GM12878 (cell line): ENCODE measurements around the gene PPARA. TPM values are rescaled to one million over a fixed set of nuclear protein-coding genes. Genes with fewer than 3 reads are reported as not detected.
A peak's percentile ranks its signal among the peaks of the same experiment; 100 is the strongest.

Source experiments
- ATAC-seq: fragments of 200-7000 bp; cut with Tn5 transposase; 3 replicates; pipeline ENCODE4 v1.9.1; 2020; ENCODE audit warnings: mild to moderate bottlenecking, moderate library complexity
- BruUV-seq: library from RNA; stranded (reverse); fragments of 400-500 nt; replicated peaks from 2 replicates; lab custom pipeline; 2021; lab: Mats Ljungman, UMichigan
- CTCF ChIA-PET: fragments of 300-600 bp; sonication (Branson Sonifier 250); formaldehyde crosslinking; extraction: SDS; loops from one replicate; lab custom pipeline; 2021; ENCODE audit warnings: inconsistent platforms; lab: Yijun Ruan, JAX
- POLR2A ChIA-PET: fragments of 350-600 bp; formaldehyde crosslinking; extraction: SDS; loops from one replicate; lab custom pipeline; 2021; ENCODE audit warnings: inconsistent platforms; lab: Charles Lee
- RAD21 ChIA-PET: fragments of 300-600 bp; sonication (Branson Sonifier 250); formaldehyde crosslinking; loops from one replicate; lab custom pipeline; 2023; ENCODE audit warnings: antibody characterized with exemption; ENCODE audit not compliant: unreplicated experiment; lab: Charles Lee
- SMC1A ChIA-PET: fragments of 300-600 bp; sonication (Branson Sonifier 250); formaldehyde crosslinking; loops from one replicate; lab custom pipeline; 2023; ENCODE audit not compliant: unreplicated experiment, uncharacterized antibody; lab: Charles Lee
- DNase-seq: peaks from one replicate; pipeline ENCODE4 v3.0.0-alpha.2; 2011; ENCODE audit warnings: low read depth, low spot score
- FAIRE-seq: peaks from 3 replicates; lab custom pipeline; 2011; peaks lifted over from hg19 to GRCh38; lab: Jason Lieb, UNC
- H2AFZ ChIP-seq: 2 replicates; pipeline ENCODE4 v1.6.0; 2011; ENCODE audit warnings: low read depth, low read length, control low read depth; ENCODE audit not compliant: control insufficient read depth
- H3K27ac ChIP-seq: 2 replicates; pipeline ENCODE4 v1.5.1; 2011; ENCODE audit warnings: control low read depth; ENCODE audit not compliant: control insufficient read depth, insufficient read depth
- H3K27me3 ChIP-seq, 2 experiments: replicated peaks in 1 of 2; 2 replicates each; pipeline versions ENCODE4 v1.6.0 to v1.6.1; 2011; ENCODE audit warnings: low read length in 1 of 2; ENCODE audit not compliant: control insufficient read depth in 2 of 2, insufficient read depth in 2 of 2
- H3K36me3 ChIP-seq, 2 experiments: 2 replicates each; pipeline ENCODE4 v1.5.1; 2011; ENCODE audit warnings: low read length in 1 of 2; ENCODE audit not compliant: control insufficient read depth in 2 of 2, insufficient read depth in 2 of 2
- H3K4me1 ChIP-seq: 2 replicates; pipeline ENCODE4 v1.6.1; 2011; ENCODE audit warnings: mild to moderate bottlenecking, low read length, moderate library complexity, mixed read lengths; ENCODE audit not compliant: control insufficient read depth, insufficient read depth
- H3K4me2 ChIP-seq: 2 replicates; pipeline ENCODE4 v1.6.0; 2011; ENCODE audit warnings: control low read depth; ENCODE audit not compliant: control insufficient read depth, insufficient read depth
- H3K4me3 ChIP-seq: fragments of 200-600 bp; sonication (generic); 2 replicates; pipeline ENCODE4 v1.5.1; 2016
- H3K79me2 ChIP-seq: 2 replicates; pipeline ENCODE4 v1.6.0; 2011; ENCODE audit warnings: low read length; ENCODE audit not compliant: control insufficient read depth, insufficient read depth
- H3K9ac ChIP-seq: 2 replicates; pipeline ENCODE4 v1.8.0; 2011; ENCODE audit warnings: low read length, control low read depth, mixed read lengths; ENCODE audit not compliant: control insufficient read depth, insufficient read depth
- H3K9me3 ChIP-seq: replicated peaks from 3 replicates; pipeline ENCODE4 v1.5.1; 2011; ENCODE audit warnings: mild to moderate bottlenecking, low read length; ENCODE audit not compliant: control insufficient read depth, insufficient read depth
- H4K20me1 ChIP-seq: 2 replicates; pipeline ENCODE4 v1.6.0; 2011; ENCODE audit not compliant: control insufficient read depth, insufficient read depth
- LARP7 ChIP-seq: fragments of 450-650 bp; IDR thresholded peaks from 2 replicates; pipeline ENCODE4 v1.6.1; 2017; ENCODE audit warnings: mild to moderate bottlenecking
- PAX5 ChIP-seq: IDR thresholded peaks from 2 replicates; pipeline ENCODE4 v1.6.1; 2011; ENCODE audit warnings: low read depth, low read length, borderline replicate concordance
- RB1 ChIP-seq: fragments of 450-650 bp; formaldehyde crosslinking; IDR thresholded peaks from 2 replicates; pipeline ENCODE4 v1.6.1; 2017; ENCODE audit warnings: mild to moderate bottlenecking, borderline replicate concordance
- SREBF1 ChIP-seq: IDR thresholded peaks from 2 replicates; pipeline ENCODE4 v1.6.1; 2012; ENCODE audit warnings: mild to moderate bottlenecking, low read length
- WRNIP1 ChIP-seq: IDR thresholded peaks from 2 replicates; pipeline ENCODE4 v1.6.1; 2011; ENCODE audit warnings: low read depth, low read length, improper control_type of control experiment, borderline replicate concordance
- ZBTB4 ChIP-seq: fragments of 450-650 bp; formaldehyde crosslinking; IDR thresholded peaks from 2 replicates; pipeline ENCODE4 v1.4.0; 2022; ENCODE audit warnings: mild to moderate bottlenecking, moderate library complexity
- WGBS: methylation state at CpG from one replicate; pipeline ENCODE4 v1.1.6; 2016; ENCODE audit warnings: low lambda C conversion rate; ENCODE audit not compliant: insufficient replicate concordance, insufficient coverage; ENCODE audit errors: missing lambda C conversion rate; 5-methylcytosine and 5-hydroxymethylcytosine counted together
- in situ Hi-C: fragments of 300-500 bp; cut with MboI; formaldehyde crosslinking; loops from 9 replicates; pipeline ENCODE4 v1.14.3; 2018; ENCODE audit warnings: mixed read lengths
- intact Hi-C: fragments of 100-400 bp; cut with micrococcal nuclease; formaldehyde crosslinking; loops from one replicate; pipeline ENCODE4 v1.14.2; 2022; ENCODE audit not compliant: unreplicated experiment
- polyA plus RNA-seq, 11 experiments: library from polyadenylated mRNA; depleted of rRNA in 4 of 11; unstranded in 6 of 11; stranded (reverse) in 5 of 11; fragments of >200 nt; fragmentation: Nextera tagmentation in 4 of 11; fragmentation: Illumina TruSeq in 1 of 11; extraction: Ambion mirVana in 4 of 11; extraction: Trizol in 1 of 11; gene quantifications; 1 replicate in 1 of 11; 2 replicates in 10 of 11; pipeline versions ENCODE4 v1.2.1 to v1.2.3, GENCODE V29; 2011 to 2016; ENCODE audit warnings: inconsistent platforms in 2 of 11, missing spikeins in 2 of 11, low read depth in 1 of 11
- total RNA-seq, 4 experiments: library from RNA; depleted of rRNA in 3 of 4; stranded (reverse); fragments of >200 nt in 3 of 4; fragmentation: Illumina TruSeq in 1 of 4; extraction: Trizol in 1 of 4; gene quantifications; 2 replicates each; pipeline versions ENCODE4 v1.2.1 to v1.2.3, GENCODE V29; 2013 to 2021

The PPARA gene
- total and polyA plus RNA-seq, 10 of the 15 experiments (the other 5 are each of a cell fraction or from before 2014, with no cell fraction given): 0.72 to 10.4 (median 4.6) TPM

- ChIA-PET CTCF (no interaction called here), SMC1A (no interaction called here), RAD21 (no interaction called here), POLR2A (no interaction called here)
- no peak overlapping the region for H3K27ac ChIP-seq
- no peak overlapping the region for H3K4me2 ChIP-seq
- peak overlapping the region; percentile 46; the same call in 1 of the 2 replicates for H2AFZ ChIP-seq
- ATAC-seq: peak; percentile 70
- BruUV-seq: no TSS peak
- FAIRE-seq: peak; percentile 81
- H3K9me3 ChIP-seq: no peaks in the 10 kb centered on the region
- no peak overlapping the region for H3K4me3 ChIP-seq
- H3K79me2 ChIP-seq: no peaks in the 10 kb centered on the region
- no peaks in the 10 kb centered on the region for H3K36me3 ChIP-seq
- 48% methylated on average over 16 of the region's 16 CpGs for WGBS
- no peaks in the 10 kb centered on the region for H4K20me1 ChIP-seq
- no peaks in the 10 kb centered on the region for H3K27me3 ChIP-seq
- no peak overlapping the region for H3K9ac ChIP-seq
- peaks cover 2% of the 10 kb centered on the region; the same call in 1 of the 2 replicates for H3K4me1 ChIP-seq
- in situ Hi-C loops (no loop called here), intact Hi-C loops (no loop called here)
- TF ChIP-seq RB1 (no peak), ZBTB4 (CRISPR knock-in tag) (no peak), PAX5 (no peak), SREBF1 (no peak), WRNIP1 (no peak), LARP7 (no peak)
- no peak for DNase-seq
These were observed 9.1 kb upstream of the PPARA start for GRCh38 chr22:46140989-46141928.
